SU-DHL-6 (cell line): ENCODE data around the gene IQGAP1.

Source experiments
- H2AFZ ChIP-seq: fragments of 200-600 bp; sonication (generic); 2 replicates; pipeline ENCODE4 v1.6.1; 2014; ENCODE audit warnings: low read depth, mild to moderate bottlenecking, moderate library complexity, mixed read lengths, antibody characterized with exemption, low read length; ENCODE audit not compliant: severe bottlenecking
- H3F3A ChIP-seq: fragments of 200-600 bp; shearing (Covaris generic); 2 replicates; pipeline ENCODE4 v1.6.0; 2016; ENCODE audit warnings: antibody characterized with exemption, mild to moderate bottlenecking; ENCODE audit not compliant: insufficient read depth
- H3K27ac ChIP-seq: fragments of 200-600 bp; sonication (generic); 2 replicates; pipeline ENCODE4 v1.5.1; 2016; ENCODE audit warnings: low read depth, mild to moderate bottlenecking, low read length, moderate library complexity, mixed read lengths
- H3K27me3 ChIP-seq: fragments of 200-600 bp; sonication (generic), shearing (Covaris generic); 2 replicates; pipeline ENCODE4 v1.6.0; 2014; ENCODE audit warnings: mild to moderate bottlenecking, low read length
- H3K36me3 ChIP-seq: fragments of 200-600 bp; sonication (generic); 2 replicates; pipeline ENCODE4 v1.6.1; 2014; ENCODE audit warnings: mild to moderate bottlenecking, low read length, mixed read lengths
- H3K4me2 ChIP-seq: fragments of 300-600, 200-600 bp; shearing (Covaris generic), sonication (generic); 2 replicates; pipeline ENCODE4 v1.6.0; 2014; ENCODE audit warnings: low read length, low read depth, mild to moderate bottlenecking; ENCODE audit not compliant: poor library complexity, severe bottlenecking
- H3K4me3 ChIP-seq: fragments of 200-600 bp; sonication (generic); 2 replicates; pipeline ENCODE4 v1.5.1; 2014; ENCODE audit warnings: antibody characterized with exemption, low read length, mild to moderate bottlenecking, mixed read lengths; ENCODE audit not compliant: insufficient read depth, poor library complexity, severe bottlenecking
- H3K79me2 ChIP-seq: fragments of 200-600 bp; sonication (generic); 2 replicates; pipeline ENCODE4 v1.6.1; 2014; ENCODE audit warnings: mild to moderate bottlenecking, low read length, moderate library complexity; ENCODE audit not compliant: insufficient read depth
- H3K9ac ChIP-seq: fragments of 200-600 bp; sonication (generic); 2 replicates; pipeline ENCODE4 v1.7.0; 2014; ENCODE audit warnings: mild to moderate bottlenecking, low read length
- H3K9me2 ChIP-seq: fragments of 200-600 bp; sonication (generic); replicated peaks from 2 replicates; pipeline ENCODE4 v1.6.1; 2014; ENCODE audit warnings: low read length; ENCODE audit not compliant: insufficient read depth
- H3K9me3 ChIP-seq: fragments of 200-600 bp; sonication (generic); 2 replicates; pipeline ENCODE4 v1.6.1; 2014; ENCODE audit warnings: low read length, mixed read lengths; ENCODE audit not compliant: insufficient read depth
- H4K20me1 ChIP-seq: fragments of 200-600 bp; sonication (generic); 2 replicates; pipeline ENCODE4 v1.6.1; 2014; ENCODE audit warnings: low read depth, mild to moderate bottlenecking, antibody characterized with exemption, low read length, moderate library complexity, mixed read lengths
- EZH2phosphoT487 ChIP-seq: fragments of 200-600 bp; sonication (generic), shearing (Covaris generic); conservative IDR thresholded peaks from 2 replicates; pipeline ENCODE4 v1.6.1; 2018; ENCODE audit warnings: mild to moderate bottlenecking, antibody characterized with exemption, low read length, moderate library complexity, mixed read lengths
- TF ChIP-seq, protein P1 (sequence below): fragments of 200-600 bp; sonication (generic); IDR thresholded peaks from one replicate; pipeline ENCODE4 v1.5.1; 2017; ENCODE audit warnings: antibody characterized with exemption, mild to moderate bottlenecking, low read length, moderate library complexity; ENCODE audit not compliant: insufficient read depth, poor library complexity, severe bottlenecking

IQGAP1 gene

DNA sequence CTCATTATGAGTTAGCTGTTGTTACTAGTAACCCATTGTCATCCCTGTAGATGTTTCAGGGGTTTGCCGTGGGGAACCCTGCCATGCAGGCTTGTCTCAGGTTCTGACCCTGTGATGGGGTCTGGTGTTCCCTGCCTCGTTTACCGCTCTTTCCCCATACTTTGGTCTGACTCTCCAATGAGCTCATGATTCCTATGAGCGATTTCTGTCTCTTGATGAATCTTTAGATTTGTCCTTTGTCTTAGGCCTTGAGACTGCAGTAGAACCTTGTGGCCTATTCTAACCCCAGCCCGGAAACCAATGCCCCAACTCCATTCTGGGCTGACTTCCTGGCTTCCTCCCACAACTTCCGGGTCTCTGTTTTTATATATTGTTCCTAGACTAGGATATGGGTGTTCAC, 11.3 kb upstream of the IQGAP1 start:
- H3K27ac ChIP-seq: no peak overlapping the region
- no peak overlapping the region for H3K9ac ChIP-seq
- TF ChIP-seq, protein P1, sequence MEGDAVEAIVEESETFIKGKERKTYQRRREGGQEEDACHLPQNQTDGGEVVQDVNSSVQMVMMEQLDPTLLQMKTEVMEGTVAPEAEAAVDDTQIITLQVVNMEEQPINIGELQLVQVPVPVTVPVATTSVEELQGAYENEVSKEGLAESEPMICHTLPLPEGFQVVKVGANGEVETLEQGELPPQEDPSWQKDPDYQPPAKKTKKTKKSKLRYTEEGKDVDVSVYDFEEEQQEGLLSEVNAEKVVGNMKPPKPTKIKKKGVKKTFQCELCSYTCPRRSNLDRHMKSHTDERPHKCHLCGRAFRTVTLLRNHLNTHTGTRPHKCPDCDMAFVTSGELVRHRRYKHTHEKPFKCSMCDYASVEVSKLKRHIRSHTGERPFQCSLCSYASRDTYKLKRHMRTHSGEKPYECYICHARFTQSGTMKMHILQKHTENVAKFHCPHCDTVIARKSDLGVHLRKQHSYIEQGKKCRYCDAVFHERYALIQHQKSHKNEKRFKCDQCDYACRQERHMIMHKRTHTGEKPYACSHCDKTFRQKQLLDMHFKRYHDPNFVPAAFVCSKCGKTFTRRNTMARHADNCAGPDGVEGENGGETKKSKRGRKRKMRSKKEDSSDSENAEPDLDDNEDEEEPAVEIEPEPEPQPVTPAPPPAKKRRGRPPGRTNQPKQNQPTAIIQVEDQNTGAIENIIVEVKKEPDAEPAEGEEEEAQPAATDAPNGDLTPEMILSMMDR: no peak
- no peak for TF ChIP-seq EZH2phosphoT487
- no peaks in the 10 kb centered on the region for H4K20me1 ChIP-seq
- H3K36me3 ChIP-seq: no peaks in the 10 kb centered on the region; the same call in 1 of the 2 replicates
- no peak overlapping the region for H3K4me2 ChIP-seq
- H3K9me3 ChIP-seq: peaks cover 14% of the 10 kb centered on the region; the same call in 1 of the 2 replicates
- no peak overlapping the region for H2AFZ ChIP-seq
- H3K4me3 ChIP-seq: no peak overlapping the region
- H3F3A ChIP-seq: no peaks in the 10 kb centered on the region
- H3K79me2 ChIP-seq: no peaks in the 10 kb centered on the region
- no peaks in the 10 kb centered on the region for H3K9me2 ChIP-seq
- no peaks in the 10 kb centered on the region for H3K27me3 ChIP-seq

DNA sequence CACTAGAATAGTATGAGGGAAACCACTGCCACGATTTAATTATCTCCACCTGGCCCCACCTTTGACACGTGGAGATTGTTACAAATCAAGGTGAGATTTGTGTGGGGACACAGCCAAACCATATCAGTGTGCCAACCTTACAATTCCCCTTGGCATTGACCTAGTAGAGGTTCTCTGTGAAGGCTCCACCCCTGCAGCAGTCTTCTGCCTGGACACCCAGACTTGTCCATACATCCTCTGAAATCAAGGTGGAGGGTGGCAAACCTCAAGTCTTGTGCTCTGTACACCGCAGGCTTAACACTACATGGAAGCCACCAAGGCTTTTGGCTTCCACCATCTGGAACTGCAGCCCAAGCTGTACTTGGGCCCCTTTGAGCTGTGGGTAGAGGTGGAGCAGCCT, 8.8 kb upstream of the IQGAP1 start:
- Histone ChIP-seq H3K9me3 (peaks cover 14% of the 10 kb centered on the region; the same call in 1 of the 2 replicates), H3K9ac (no peak overlapping the region), H3K36me3 (no peaks in the 10 kb centered on the region; the same call in 1 of the 2 replicates), H4K20me1 (no peaks in the 10 kb centered on the region), H2AFZ (no peak overlapping the region), H3K4me3 (no peak overlapping the region), H3K4me2 (no peak overlapping the region), H3K27ac (no peak overlapping the region), H3K9me2 (no peaks in the 10 kb centered on the region), H3F3A (no peaks in the 10 kb centered on the region), H3K79me2 (no peaks in the 10 kb centered on the region), H3K27me3 (no peaks in the 10 kb centered on the region)
- TF ChIP-seq, protein P1: no peak
- no peak for TF ChIP-seq EZH2phosphoT487

DNA sequence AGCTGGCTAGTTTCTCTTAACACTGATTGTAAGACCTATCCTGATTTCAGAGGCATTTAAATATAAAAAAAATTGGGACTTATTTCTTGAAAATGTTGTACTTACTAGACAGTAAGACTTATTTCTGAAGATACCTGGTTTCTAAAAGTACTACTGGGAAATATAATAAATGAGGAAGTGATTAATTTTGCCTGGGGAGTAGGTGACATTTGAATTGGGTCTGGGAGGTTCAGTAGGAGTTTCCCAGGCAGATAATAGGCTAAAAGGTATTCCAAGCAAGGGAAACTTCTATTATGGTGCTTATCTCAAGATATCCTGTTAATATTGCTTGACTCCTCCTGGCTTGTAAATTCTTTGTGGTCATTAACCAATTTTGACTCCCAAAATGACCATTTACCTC, 6.5 kb upstream of the IQGAP1 start:
- TF ChIP-seq EZH2phosphoT487: no peak
- TF ChIP-seq, protein P1: no peak
- H4K20me1 ChIP-seq: no peaks in the 10 kb centered on the region
- H3F3A ChIP-seq: no peaks in the 10 kb centered on the region
- H3K9ac ChIP-seq: no peak overlapping the region
- no peaks in the 10 kb centered on the region for H3K27me3 ChIP-seq
- H3K4me2 ChIP-seq: no peak overlapping the region
- H3K27ac ChIP-seq: no peak overlapping the region
- H2AFZ ChIP-seq: no peak overlapping the region
- H3K79me2 ChIP-seq: no peaks in the 10 kb centered on the region
- no peaks in the 10 kb centered on the region for H3K9me2 ChIP-seq
- no peaks in the 10 kb centered on the region; the same call in 1 of the 2 replicates for H3K36me3 ChIP-seq
- no peak overlapping the region for H3K4me3 ChIP-seq
- peaks cover 14% of the 10 kb centered on the region; the same call in 1 of the 2 replicates for H3K9me3 ChIP-seq
